Rectal smooth muscle tissue (tissue), 1 donor: ENCODE measurements around the gene ZNF205.

ENCODE experiments used
- H3K27ac ChIP-seq: one replicate; pipeline ENCODE4 v1.7.0; 2013; ENCODE audit warnings: low read depth, low read length, inconsistent platforms
- H3K27me3 ChIP-seq: one replicate; pipeline ENCODE4 v1.7.0; 2013; ENCODE audit warnings: low read length; ENCODE audit not compliant: control insufficient read depth, insufficient read depth
- H3K36me3 ChIP-seq: one replicate; pipeline ENCODE4 v1.7.0; 2013; ENCODE audit warnings: low read length; ENCODE audit not compliant: control insufficient read depth, insufficient read depth
- H3K4me1 ChIP-seq: one replicate; pipeline ENCODE4 v1.7.0; 2013; ENCODE audit warnings: low read length; ENCODE audit not compliant: control insufficient read depth, insufficient read depth
- H3K4me3 ChIP-seq: one replicate; pipeline ENCODE4 v1.7.0; 2013; ENCODE audit warnings: low read length
- H3K9ac ChIP-seq: one replicate; pipeline ENCODE4 v1.7.0; 2013; ENCODE audit warnings: low read length

ZNF205 gene

GRCh38 chr16:3087243-3088235 lies 24.8 kb upstream of the ZNF205 start:
- Histone ChIP-seq H3K4me1 (no peaks in the 10 kb centered on the region), H3K4me3 (peak overlapping the region; percentile 24), H3K9ac (no peak overlapping the region), H3K27ac (no peak overlapping the region), H3K27me3 (no peaks in the 10 kb centered on the region), H3K36me3 (no peaks in the 10 kb centered on the region)

DNA sequence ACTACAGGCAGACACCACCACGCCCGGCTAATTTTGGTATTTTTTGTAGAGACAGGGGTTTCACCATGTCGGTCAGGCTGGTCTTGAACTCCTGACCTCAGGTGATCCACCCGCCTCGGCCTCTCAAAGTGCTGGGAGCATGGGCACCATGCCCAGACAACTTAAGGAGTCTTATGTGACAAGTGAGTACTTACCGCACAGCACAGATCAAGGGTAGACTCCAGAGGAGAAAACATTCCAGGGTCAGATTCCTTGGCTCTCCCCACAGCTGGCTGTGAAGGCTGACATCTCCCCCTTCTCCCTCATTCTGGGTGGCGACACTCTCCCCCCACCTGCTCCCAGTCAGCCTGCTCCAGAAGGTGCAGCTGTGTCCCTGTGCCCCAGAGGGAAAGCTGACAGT lies 23.9 kb upstream of the ZNF205 start:
- Histone ChIP-seq H3K4me3 (no peak overlapping the region), H3K4me1 (no peaks in the 10 kb centered on the region), H3K36me3 (no peaks in the 10 kb centered on the region), H3K27me3 (no peaks in the 10 kb centered on the region), H3K9ac (no peak overlapping the region), H3K27ac (no peak overlapping the region)

DNA sequence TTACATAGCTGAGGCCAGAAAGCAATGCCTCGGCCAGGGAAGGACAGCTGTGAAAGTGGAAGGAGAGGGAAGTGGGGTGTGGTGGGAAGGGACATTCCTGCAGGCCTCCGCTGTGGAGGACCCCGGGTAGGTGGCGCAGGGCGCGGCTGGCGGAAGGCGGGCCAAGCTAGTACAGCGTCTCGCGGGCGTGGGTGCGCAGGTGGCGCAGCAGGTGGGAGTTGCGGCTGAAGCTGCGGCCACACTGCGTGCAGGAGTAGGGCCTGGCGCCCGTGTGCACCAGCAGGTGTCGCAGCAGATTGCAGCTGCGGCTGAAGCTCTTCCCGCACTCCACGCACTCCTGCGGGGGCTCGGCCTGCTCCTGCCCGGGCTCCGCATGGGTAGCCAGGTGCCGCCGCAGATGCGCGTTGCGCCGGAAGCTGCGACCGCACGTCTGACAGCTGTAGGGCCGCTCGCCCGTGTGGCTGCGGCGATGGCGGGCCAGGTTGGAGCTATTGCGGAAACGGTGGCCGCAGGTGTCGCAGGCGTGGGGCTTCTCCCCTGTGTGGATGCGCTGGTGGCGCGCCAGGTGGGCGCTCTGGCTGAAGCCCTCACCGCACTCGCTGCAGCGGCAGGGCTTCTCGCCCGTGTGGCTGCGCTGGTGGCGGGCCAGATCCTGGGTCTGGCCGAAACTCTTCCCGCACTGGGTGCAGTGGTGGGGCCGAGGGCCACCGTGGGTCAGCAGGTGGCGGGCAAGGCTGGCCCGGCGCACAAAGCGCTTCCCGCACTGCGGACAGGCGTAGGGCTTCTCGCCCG lies 23.3 kb upstream of the ZNF205 start:
- no peaks in the 10 kb centered on the region for H3K36me3 ChIP-seq

GRCh38 chr16:3089717-3090592 lies 22.4 kb upstream of the ZNF205 start:
- no peak overlapping the region for H3K27ac ChIP-seq
- no peaks in the 10 kb centered on the region for H3K27me3 ChIP-seq
- no peaks in the 10 kb centered on the region for H3K4me1 ChIP-seq
- no peaks in the 10 kb centered on the region for H3K36me3 ChIP-seq
- H3K4me3 ChIP-seq = no peak overlapping the region
- no peak overlapping the region for H3K9ac ChIP-seq

More for the DNA sequence above, 23.3 kb upstream of the ZNF205 start:
- H3K9ac ChIP-seq = no peak overlapping the region
- no peak overlapping the region for H3K27ac ChIP-seq
- H3K4me3 ChIP-seq = no peak overlapping the region
- no peaks in the 10 kb centered on the region for H3K4me1 ChIP-seq
- H3K27me3 ChIP-seq = no peaks in the 10 kb centered on the region

DNA sequence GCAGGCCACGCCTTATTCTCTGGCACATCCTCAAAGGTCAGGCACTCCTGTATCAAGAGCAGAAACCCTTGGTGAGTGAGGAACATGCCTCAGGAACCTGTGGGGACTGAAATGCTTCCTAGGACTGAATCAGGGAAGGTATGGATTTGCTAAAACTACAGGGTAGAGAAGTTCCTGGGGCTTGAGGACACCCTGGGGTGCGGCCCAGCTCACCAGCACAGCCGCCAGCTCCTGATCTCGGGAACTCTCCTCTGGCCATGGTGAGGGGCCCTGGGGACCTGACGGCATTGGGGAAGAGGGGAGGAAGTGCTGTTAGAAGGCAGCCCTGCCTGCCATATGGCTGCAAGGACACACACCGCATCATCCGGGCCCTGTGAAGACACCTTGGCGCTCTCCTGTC lies 20.8 kb upstream of the ZNF205 start:
- Histone ChIP-seq H3K4me3 (no peak overlapping the region), H3K27me3 (no peaks in the 10 kb centered on the region), H3K27ac (no peak overlapping the region), H3K9ac (no peak overlapping the region), H3K4me1 (no peaks in the 10 kb centered on the region), H3K36me3 (no peaks in the 10 kb centered on the region)

GRCh38 chr16:3092501-3092941 lies 19.9 kb upstream of the ZNF205 start:
- no peak overlapping the region for H3K27ac ChIP-seq
- H3K9ac ChIP-seq = no peak overlapping the region
- no peaks in the 10 kb centered on the region for H3K4me1 ChIP-seq
- H3K27me3 ChIP-seq = no peaks in the 10 kb centered on the region
- no peak overlapping the region for H3K4me3 ChIP-seq
- H3K36me3 ChIP-seq = no peaks in the 10 kb centered on the region

GRCh38 chr16:3094289-3095027 lies 17.9 kb upstream of the ZNF205 start:
- no peak overlapping the region for H3K4me3 ChIP-seq
- H3K27me3 ChIP-seq = no peaks in the 10 kb centered on the region
- H3K4me1 ChIP-seq = no peaks in the 10 kb centered on the region
- no peak overlapping the region for H3K27ac ChIP-seq
- no peak overlapping the region for H3K9ac ChIP-seq
- no peaks in the 10 kb centered on the region for H3K36me3 ChIP-seq

DNA sequence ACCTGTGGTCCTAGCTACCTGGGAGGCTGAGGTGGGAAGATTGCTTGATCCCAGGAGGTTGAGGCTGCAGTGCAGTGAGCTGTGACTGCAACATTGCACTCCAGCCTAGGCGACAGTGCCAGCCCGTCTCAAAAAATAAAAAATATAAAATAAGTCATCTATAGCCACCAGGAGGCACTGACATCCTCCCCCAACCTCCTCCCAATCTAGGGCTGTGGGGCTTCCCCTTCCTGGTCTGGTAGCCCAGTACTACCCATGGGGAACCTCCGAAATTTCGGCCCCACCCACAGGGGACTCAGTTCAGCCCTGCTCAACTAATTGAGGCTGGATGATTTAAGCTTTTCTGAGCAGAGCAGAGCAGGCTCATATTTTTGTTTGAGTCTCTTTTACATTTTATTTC lies 16.5 kb upstream of the ZNF205 start:
- Histone ChIP-seq H3K36me3 (no peaks in the 10 kb centered on the region), H3K4me3 (no peak overlapping the region), H3K4me1 (peaks cover 3% of the 10 kb centered on the region), H3K27me3 (no peaks in the 10 kb centered on the region), H3K27ac (no peak overlapping the region), H3K9ac (no peak overlapping the region)

DNA sequence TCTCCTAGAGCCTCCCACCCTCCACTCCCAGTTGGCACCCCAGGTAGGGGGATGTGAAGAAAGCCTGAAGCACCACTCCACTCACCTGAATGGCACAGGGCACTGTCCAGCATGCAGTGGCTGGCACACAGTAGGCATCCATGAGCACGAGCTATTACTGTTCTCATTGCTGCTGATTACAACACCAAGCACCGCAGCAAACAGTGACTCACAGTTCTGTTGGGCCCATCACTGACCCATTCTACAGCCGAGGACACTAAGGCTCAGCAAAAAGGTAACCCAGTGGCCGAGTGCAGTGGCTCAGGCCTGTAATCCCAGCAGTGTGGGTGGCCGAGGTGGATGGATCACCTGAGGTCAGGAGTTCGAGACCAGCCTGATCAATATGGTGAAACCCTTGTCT lies 16.0 kb upstream of the ZNF205 start:
- Histone ChIP-seq H3K27me3 (no peaks in the 10 kb centered on the region), H3K4me1 (peaks cover 3% of the 10 kb centered on the region), H3K9ac (no peak overlapping the region), H3K4me3 (no peak overlapping the region), H3K27ac (no peak overlapping the region), H3K36me3 (no peaks in the 10 kb centered on the region)

DNA sequence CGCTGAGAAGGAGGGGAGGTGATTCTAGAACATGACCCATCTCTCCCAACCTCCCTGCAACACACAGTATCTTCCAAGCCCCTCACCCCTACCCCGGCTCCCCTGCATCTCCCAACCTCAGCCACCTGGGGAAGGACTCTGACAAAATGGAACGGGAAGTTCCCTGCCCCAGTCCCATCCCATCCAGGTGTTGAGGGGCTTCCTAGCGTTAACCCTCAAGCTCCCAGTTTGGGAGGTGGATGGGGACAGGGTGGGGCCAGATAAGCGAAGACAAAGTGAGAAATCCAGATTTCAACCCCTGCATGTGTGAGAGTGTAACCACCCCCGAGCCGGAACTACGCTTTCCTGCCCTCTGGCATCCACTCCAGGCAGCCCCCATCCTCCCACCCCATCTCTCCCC lies 15.1 kb upstream of the ZNF205 start:
- H3K4me3 ChIP-seq = no peak overlapping the region
- H3K36me3 ChIP-seq = no peaks in the 10 kb centered on the region
- H3K9ac ChIP-seq = no peak overlapping the region
- peaks cover 3% of the 10 kb centered on the region for H3K4me1 ChIP-seq
- H3K27ac ChIP-seq = no peak overlapping the region
- H3K27me3 ChIP-seq = no peaks in the 10 kb centered on the region

DNA sequence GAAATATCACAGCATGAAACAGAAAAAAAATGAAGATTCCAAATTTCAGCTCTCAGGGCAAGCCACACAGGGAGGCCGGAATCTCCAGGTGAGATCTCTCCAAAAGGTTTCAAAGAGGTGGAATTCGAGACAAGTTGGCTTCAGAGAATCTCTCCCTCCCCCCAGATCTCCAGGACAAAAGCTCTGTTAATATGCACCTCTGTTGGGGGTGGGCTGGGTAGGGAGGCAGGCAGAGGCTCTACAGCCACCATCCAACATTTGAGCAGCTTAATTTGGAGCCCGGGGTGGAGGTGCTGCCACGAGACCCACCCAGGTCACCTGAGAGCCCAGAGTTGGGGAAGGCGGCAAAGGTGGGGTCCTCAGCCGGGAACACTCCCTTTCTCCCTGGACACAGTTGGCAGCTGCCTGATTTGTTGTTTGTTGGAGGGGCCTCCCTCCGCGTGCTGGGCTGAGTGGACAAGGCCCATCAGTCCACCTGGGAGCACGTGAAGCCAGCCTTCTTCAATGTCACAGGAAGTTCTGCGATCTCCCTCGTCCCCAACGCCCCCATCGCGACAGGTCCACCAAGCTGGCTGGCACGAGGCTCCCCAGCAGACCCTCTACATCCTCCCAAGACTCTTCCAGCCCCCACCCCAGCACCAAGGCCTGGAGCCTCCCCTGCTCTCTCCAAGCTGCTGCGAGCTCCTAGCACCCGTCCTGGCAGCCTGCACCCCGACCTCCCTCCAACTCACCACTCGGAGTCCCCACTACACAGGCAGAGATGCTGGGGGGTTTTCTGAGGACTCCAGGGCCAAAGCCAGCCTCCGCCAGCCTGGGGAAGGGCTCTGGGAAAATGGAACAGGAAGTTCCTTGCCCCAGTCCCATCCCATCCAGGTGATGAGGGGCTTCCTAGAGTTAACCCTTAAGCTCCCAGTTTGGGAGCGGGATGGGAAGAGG lies 13.7 kb upstream of the ZNF205 start, which contains the start of gene ZSCAN10:
Gene ZSCAN10 (minus strand): TSS at position 836 of the 936 bp plus-strand sequence. CDS start 6,357 bp downstream, outside the sequence.
- Histone ChIP-seq H3K27me3 (no peaks in the 10 kb centered on the region), H3K9ac (peak within 1 kb of the TSS; percentile 17), H3K4me3 (peak within 1 kb of the TSS; percentile 44), H3K27ac (no peak within 1 kb of the TSS), H3K36me3 (no peaks in the 10 kb centered on the region), H3K4me1 (peaks cover 3% of the 10 kb centered on the region)
